ENCODE measurements around the gene ACSS3.

- TF ChIP-seq CTCF (IDR thresholded peaks at IDR 0.05) (no peak), POLR2A (IDR thresholded peaks at IDR 0.05) (no peak), EP300 (IDR thresholded peaks at IDR 0.05) (no peak)
Measured at GRCh38 chr12:81034926-81035325, 43.0 kb upstream of the ACSS3 start.
